DOHH2 (cell line): ENCODE measurements around the gene IFNL2.

Source experiments
- CTCF ChIP-seq: fragments of 200-600 bp; sonication (generic); IDR thresholded peaks from one replicate; pipeline ENCODE4 v1.5.1; 2014; ENCODE audit warnings: antibody characterized with exemption, mild to moderate bottlenecking, low read depth, low read length; ENCODE audit not compliant: poor library complexity, severe bottlenecking
- EZH2phosphoT487 ChIP-seq: fragments of 200-600 bp; sonication (generic); IDR thresholded peaks from 2 replicates; pipeline ENCODE4 v1.6.1; 2017; ENCODE audit warnings: borderline replicate concordance, mild to moderate bottlenecking, antibody characterized with exemption, low read length, moderate library complexity, mixed read lengths

GRCh38 chr19:39261704-39262103, 6.5 kb upstream of the IFNL2 start:
- TF ChIP-seq CTCF (no peak), EZH2phosphoT487 (no peak)
